Measurements from ENCODE around the gene C5orf58.

- TF ChIP-seq POLR2A (IDR thresholded peaks at IDR 0.05) (no peak), CTCF (IDR thresholded peaks at IDR 0.05) (no peak), EP300 (IDR thresholded peaks at IDR 0.05) (no peak)
Measured at GRCh38 chr5:170262061-170263045, 29.6 kb downstream of the C5orf58 start.

Measured in suprapubic skin (tissue), 3 donors.